Measurements from ENCODE around the gene CABP2. TPM values are rescaled to one million over a fixed set of nuclear protein-coding genes. Genes with fewer than 3 reads are reported as not detected.

Gene CABP2
- total RNA-seq (not detected), polyA plus RNA-seq (ENCODE audit: insufficient read depth, low read depth, low replicate concordance) (not detected)
- long read RNA-seq, donor 1: 0 reads
- long read RNA-seq, donor 2: 0 reads
- long read RNA-seq, donor 3: 0 reads
- long read RNA-seq, donor 4: 0 reads
- long read RNA-seq, donor 5: 0 reads
- long read RNA-seq, donor 6: 0 reads
- long read RNA-seq, donor 7: 0 reads
- long read RNA-seq, donor 8: 0 reads
- long read RNA-seq, donor 9: 0 reads
- long read RNA-seq, donor 10: 0 reads

DNA sequence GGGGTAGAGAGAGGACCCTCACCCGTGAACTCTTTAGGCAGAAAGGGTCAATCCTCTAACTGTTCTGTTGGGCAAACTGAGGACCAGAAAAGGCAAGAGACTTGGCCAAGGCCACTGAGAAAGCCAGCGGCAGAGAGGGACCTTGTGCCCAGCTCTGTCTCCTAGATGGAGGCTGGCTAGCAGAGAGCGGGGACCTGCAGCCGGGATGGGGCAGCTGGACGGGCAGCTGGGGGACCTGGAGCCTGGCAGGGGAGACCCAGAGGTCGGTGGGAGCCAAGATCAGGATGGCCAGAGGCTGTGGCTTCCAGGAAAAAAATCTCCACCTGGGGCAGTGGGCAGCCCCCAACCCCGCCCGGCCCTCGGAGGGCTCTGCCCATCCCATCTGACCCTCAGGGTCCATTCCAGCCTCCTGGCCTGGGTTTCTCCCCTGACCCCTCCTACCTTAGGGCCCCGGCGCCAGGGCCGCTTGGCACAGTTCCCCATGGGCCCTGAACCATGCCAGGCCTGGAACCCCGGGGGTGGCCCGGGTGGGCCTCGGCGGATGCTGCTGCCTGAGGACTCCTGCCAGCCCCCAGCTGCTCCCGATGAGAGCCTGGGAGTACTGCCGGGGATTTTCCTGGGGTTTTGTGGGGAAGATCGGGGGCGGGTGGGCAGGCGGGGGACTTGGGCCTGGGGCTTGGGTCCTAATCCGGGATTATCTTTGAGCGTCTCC is at the start of gene CABP2:
TSS of gene CABP2 (minus strand) at position 603 of the 712 bp plus-strand sequence. CDS start at position 483, 120 bp downstream.
- FAIRE-seq (no peak), DNase-seq (peak in 1 of 5 donors; percentile 46)
- H3K4me1 ChIP-seq (ENCODE audit: control insufficient read depth in 2 of 3, insufficient read depth in 2 of 3, low read depth in 1 of 3, low read length in 3 of 3): no peaks in the 10 kb centered on the region
- no peaks in the 10 kb centered on the region for H3K9me3 ChIP-seq (ENCODE audit: control insufficient read depth in 2 of 3, insufficient read depth in 1 of 3, low read length in 3 of 3)
- no peak within 1 kb of the TSS for H3K27ac ChIP-seq (ENCODE audit: low read depth in 2 of 2, low read length in 2 of 2)
- no peaks in the 10 kb centered on the region for H3K36me3 ChIP-seq (ENCODE audit: control insufficient read depth in 2 of 3, insufficient read depth in 3 of 3, low read length in 3 of 3)
- intact Hi-C loops (cut with DNase I): no loop called here
- no peak within 1 kb of the TSS for H3K9ac ChIP-seq (ENCODE audit: low read length in 3 of 3)
- TF ChIP-seq, protein P1, sequence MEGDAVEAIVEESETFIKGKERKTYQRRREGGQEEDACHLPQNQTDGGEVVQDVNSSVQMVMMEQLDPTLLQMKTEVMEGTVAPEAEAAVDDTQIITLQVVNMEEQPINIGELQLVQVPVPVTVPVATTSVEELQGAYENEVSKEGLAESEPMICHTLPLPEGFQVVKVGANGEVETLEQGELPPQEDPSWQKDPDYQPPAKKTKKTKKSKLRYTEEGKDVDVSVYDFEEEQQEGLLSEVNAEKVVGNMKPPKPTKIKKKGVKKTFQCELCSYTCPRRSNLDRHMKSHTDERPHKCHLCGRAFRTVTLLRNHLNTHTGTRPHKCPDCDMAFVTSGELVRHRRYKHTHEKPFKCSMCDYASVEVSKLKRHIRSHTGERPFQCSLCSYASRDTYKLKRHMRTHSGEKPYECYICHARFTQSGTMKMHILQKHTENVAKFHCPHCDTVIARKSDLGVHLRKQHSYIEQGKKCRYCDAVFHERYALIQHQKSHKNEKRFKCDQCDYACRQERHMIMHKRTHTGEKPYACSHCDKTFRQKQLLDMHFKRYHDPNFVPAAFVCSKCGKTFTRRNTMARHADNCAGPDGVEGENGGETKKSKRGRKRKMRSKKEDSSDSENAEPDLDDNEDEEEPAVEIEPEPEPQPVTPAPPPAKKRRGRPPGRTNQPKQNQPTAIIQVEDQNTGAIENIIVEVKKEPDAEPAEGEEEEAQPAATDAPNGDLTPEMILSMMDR (IDR thresholded peaks at IDR 0.05; ENCODE audit: borderline replicate concordance, extremely low read depth, insufficient read depth): no peak
- H3K4me3 ChIP-seq (ENCODE audit: low read length in 3 of 3): no peak within 1 kb of the TSS
- H3K27me3 ChIP-seq (ENCODE audit: control insufficient read depth, insufficient read depth, low read length): no peaks in the 10 kb centered on the region

DNA sequence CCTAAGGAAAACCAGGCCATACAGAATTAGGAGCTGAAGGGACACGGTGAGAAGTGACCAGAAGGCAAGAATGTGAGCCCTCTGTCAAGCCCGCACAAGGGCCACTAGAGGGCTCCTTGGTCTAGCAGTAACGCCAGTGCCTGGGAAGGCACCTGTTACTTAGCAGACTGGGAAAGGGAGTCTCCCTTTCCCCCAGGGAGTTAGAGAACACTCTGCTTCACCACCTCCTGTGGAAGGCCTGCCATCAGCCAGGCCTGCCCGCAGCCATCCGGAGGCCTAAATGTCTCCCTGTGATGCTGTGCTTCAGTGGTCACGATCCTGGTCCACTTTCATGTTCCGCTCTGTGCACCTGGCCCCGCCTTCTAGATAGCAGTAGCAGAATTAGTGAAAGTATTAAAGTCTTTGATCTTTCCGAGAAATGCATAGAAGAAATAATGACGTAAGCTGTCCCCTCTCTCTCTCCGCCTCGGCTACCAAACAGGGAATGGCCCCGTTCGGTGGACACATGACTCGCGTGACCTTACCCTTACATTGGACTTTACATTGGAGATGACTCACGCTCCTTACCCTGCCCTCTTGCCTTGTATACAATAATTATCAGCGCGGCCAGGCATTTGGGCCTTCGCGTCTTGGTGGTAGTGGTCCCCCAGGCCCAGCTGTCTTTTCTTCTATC is 49.6 kb upstream of the CABP2 start:
- peak; percentile 62 for FAIRE-seq
- H3K9me3 ChIP-seq (ENCODE audit: control insufficient read depth in 2 of 3, insufficient read depth in 1 of 3, low read length in 3 of 3): no peaks in the 10 kb centered on the region
- H3K27ac ChIP-seq (ENCODE audit: low read depth in 2 of 2, low read length in 2 of 2): no peak overlapping the region
- peaks cover 0 to 5% (median 0%) of the 10 kb centered on the region in 3 donors for H3K4me1 ChIP-seq (ENCODE audit: control insufficient read depth in 2 of 3, insufficient read depth in 2 of 3, low read depth in 1 of 3, low read length in 3 of 3)
- peak in 4 of 5 donors; percentile 62 to 88 (median 76) for DNase-seq
- intact Hi-C loops (cut with DNase I): no loop called here
- no peaks in the 10 kb centered on the region for H3K36me3 ChIP-seq (ENCODE audit: control insufficient read depth in 2 of 3, insufficient read depth in 3 of 3, low read length in 3 of 3)
- H3K4me3 ChIP-seq (ENCODE audit: low read length in 3 of 3): no peak overlapping the region
- TF ChIP-seq, protein P1 (IDR thresholded peaks at IDR 0.05; ENCODE audit: borderline replicate concordance, extremely low read depth, insufficient read depth): peak; percentile 70
- H3K9ac ChIP-seq (ENCODE audit: low read length in 3 of 3): no peak overlapping the region
- no peaks in the 10 kb centered on the region for H3K27me3 ChIP-seq (ENCODE audit: control insufficient read depth, insufficient read depth, low read length)

DNA sequence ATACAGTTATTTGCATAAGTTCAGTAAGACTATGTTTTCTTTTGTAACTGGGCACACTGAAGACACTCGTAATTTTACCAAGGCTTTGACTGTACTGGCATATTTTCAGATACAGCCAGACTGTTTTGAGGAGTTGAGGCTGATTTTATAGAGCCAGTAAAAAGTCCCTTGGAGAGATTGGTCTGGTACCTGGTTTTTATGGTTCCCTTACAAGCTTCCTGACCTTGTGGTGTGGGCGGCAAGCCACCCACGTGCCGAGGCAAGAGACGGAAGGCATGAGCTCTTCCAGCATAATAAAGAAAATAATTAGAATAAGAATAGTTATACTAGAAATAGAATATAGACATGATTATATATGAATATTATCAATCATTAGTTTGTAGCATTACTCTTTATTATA is 49.1 kb upstream of the CABP2 start:
- H3K36me3 ChIP-seq (ENCODE audit: control insufficient read depth in 2 of 3, insufficient read depth in 3 of 3, low read length in 3 of 3): no peaks in the 10 kb centered on the region
- intact Hi-C loops (cut with DNase I): no loop called here
- H3K27ac ChIP-seq (ENCODE audit: low read depth in 2 of 2, low read length in 2 of 2): no peak overlapping the region
- peaks cover 0 to 2% (median 0%) of the 10 kb centered on the region in 3 donors for H3K4me1 ChIP-seq (ENCODE audit: control insufficient read depth in 2 of 3, insufficient read depth in 2 of 3, low read depth in 1 of 3, low read length in 3 of 3)
- H3K9ac ChIP-seq (ENCODE audit: low read length in 3 of 3): no peak overlapping the region
- DNase-seq (no peak), FAIRE-seq (no peak)
- no peak overlapping the region for H3K4me3 ChIP-seq (ENCODE audit: low read length in 3 of 3)
- no peaks in the 10 kb centered on the region for H3K9me3 ChIP-seq (ENCODE audit: control insufficient read depth in 2 of 3, insufficient read depth in 1 of 3, low read length in 3 of 3)
- no peaks in the 10 kb centered on the region for H3K27me3 ChIP-seq (ENCODE audit: control insufficient read depth, insufficient read depth, low read length)
- TF ChIP-seq, protein P1 (IDR thresholded peaks at IDR 0.05; ENCODE audit: borderline replicate concordance, extremely low read depth, insufficient read depth): no peak

Measured in kidney (tissue), 22 donors.